K562 (cell line): Measurements from ENCODE around the gene XPA. TPM values are rescaled to one million over a fixed set of nuclear protein-coding genes. Genes with fewer than 3 reads are reported as not detected.
A peak's percentile ranks its signal among the peaks of the same experiment; 100 is the strongest.

ENCODE experiments used
- ATF7 ChIP-seq: fragments of 450-650 bp; IDR thresholded peaks from 2 replicates; pipeline ENCODE4 v1.7.1; 2014; ENCODE audit warnings: mild to moderate bottlenecking, moderate library complexity
- CCNT2 ChIP-seq: IDR thresholded peaks from 2 replicates; pipeline ENCODE4 v1.6.1; 2011; ENCODE audit warnings: borderline replicate concordance, low read depth, mild to moderate bottlenecking, moderate library complexity, mixed read lengths, low read length; ENCODE audit not compliant: insufficient read length; ENCODE audit errors: extremely low read depth
- FOXO4 ChIP-seq: fragments of 450-650 bp; formaldehyde crosslinking; IDR thresholded peaks from 2 replicates; pipeline ENCODE4 v1.4.0; 2020; ENCODE audit warnings: mild to moderate bottlenecking, moderate library complexity
- FOXP4 ChIP-seq: sonication (generic); formaldehyde crosslinking; IDR thresholded peaks from 2 replicates; pipeline ENCODE4 v1.8.0; 2022; ENCODE audit warnings: mild to moderate bottlenecking, missing genetic modification reagents, borderline replicate concordance
- HMG20A ChIP-seq: fragments of 450-650 bp; formaldehyde crosslinking; conservative IDR thresholded peaks from 2 replicates; pipeline ENCODE4 v1.4.0; 2020; ENCODE audit warnings: mild to moderate bottlenecking, mixed read lengths
- MBD2 ChIP-seq: sonication (generic); IDR thresholded peaks from 2 replicates; pipeline ENCODE4 v1.6.1; 2016; ENCODE audit warnings: low read depth, borderline replicate concordance
- PTRF ChIP-seq: fragments of 450-650 bp; IDR thresholded peaks from 2 replicates; pipeline ENCODE4 v1.6.1; 2016; ENCODE audit warnings: mild to moderate bottlenecking, missing genetic modification characterization, missing compliant biosample characterization
- RBM39 ChIP-seq: fragments of 200-400 bp; formaldehyde crosslinking; optimal IDR thresholded peaks from 2 replicates; pipeline ENCODE3; 2018; ENCODE audit warnings: low read depth, low read length
- SIN3A ChIP-seq, 2 experiments: fragments of 150-350 bp in 1 of 2; IDR thresholded peaks; 2 replicates each; pipeline ENCODE4 v1.6.1; 2011 to 2016; ENCODE audit warnings: borderline replicate concordance in 2 of 2, low read depth in 2 of 2, low read length in 2 of 2, mild to moderate bottlenecking in 2 of 2, moderate library complexity in 2 of 2; ENCODE audit not compliant: control insufficient read depth in 1 of 2
- XRCC4 ChIP-seq: IDR thresholded peaks from one replicate; pipeline ENCODE4 v1.6.1; 2011; ENCODE audit not compliant: insufficient read depth, insufficient read length; ENCODE audit errors: extremely low read depth
- ZNF184 ChIP-seq: sonication (generic); formaldehyde crosslinking; IDR thresholded peaks from 2 replicates; pipeline ENCODE4 v1.5.0; 2020; ENCODE audit warnings: missing genetic modification reagents
- ZNF277 ChIP-seq: fragments of 250-450 bp; sonication (Bioruptor Pico); IDR thresholded peaks from 2 replicates; pipeline ENCODE4 v1.8.0; 2022; ENCODE audit warnings: inconsistent platforms, mild to moderate bottlenecking, moderate library complexity, borderline replicate concordance
- ZNF324 ChIP-seq: fragments of 250-450 bp; sonication (Bioruptor Pico); IDR thresholded peaks from 2 replicates; pipeline ENCODE4 v1.4.0; 2020; ENCODE audit warnings: mild to moderate bottlenecking
- polyA plus RNA-seq, 8 experiments: library from polyadenylated mRNA; depleted of rRNA in 4 of 8; stranded (reverse) in 5 of 8; unstranded in 3 of 8; fragments of >200 nt; fragmentation: Nextera tagmentation in 2 of 8; fragmentation: Illumina TruSeq in 1 of 8; extraction: Ambion mirVana in 2 of 8; extraction: Trizol in 1 of 8; gene quantifications; 2 replicates each; pipeline versions ENCODE4 v1.2.1 to v1.2.3, GENCODE V29; 2011 to 2014; ENCODE audit warnings: inconsistent platforms in 1 of 8, missing spikeins in 1 of 8
- total RNA-seq, 7 experiments: library from RNA; depleted of rRNA in 6 of 7; stranded (reverse); fragments of >200 nt in 6 of 7; fragmentation: Illumina TruSeq in 2 of 7; extraction: Trizol in 2 of 7; gene quantifications; 2 replicates each; pipeline versions ENCODE4 v1.2.1 to v1.2.3, GENCODE V29; 2011 to 2021; ENCODE audit warnings: low replicate concordance in 1 of 7
- TF ChIP-seq, protein P1 (sequence below): fragments of 250-450 bp; sonication (Bioruptor Pico); IDR thresholded peaks from 2 replicates; pipeline ENCODE4 v1.8.0; 2022; ENCODE audit warnings: moderate library complexity, mild to moderate bottlenecking, inconsistent platforms
- TF ChIP-seq, protein P2 (sequence below): fragments of 450-650 bp; IDR thresholded peaks from 2 replicates; pipeline ENCODE4 v1.6.1; 2016; ENCODE audit warnings: mild to moderate bottlenecking
- TF ChIP-seq, protein P3 (sequence below): conservative IDR thresholded peaks from 2 replicates; pipeline ENCODE4 v1.6.1; 2011; ENCODE audit warnings: low read depth, mild to moderate bottlenecking, low read length; ENCODE audit not compliant: control insufficient read depth

The XPA gene
- total and polyA plus RNA-seq, 9 of the 15 experiments (the other 6 are each of a cell fraction or from before 2014, with no cell fraction given): 5.1 to 18.2 (median 14.1) TPM

DNA sequence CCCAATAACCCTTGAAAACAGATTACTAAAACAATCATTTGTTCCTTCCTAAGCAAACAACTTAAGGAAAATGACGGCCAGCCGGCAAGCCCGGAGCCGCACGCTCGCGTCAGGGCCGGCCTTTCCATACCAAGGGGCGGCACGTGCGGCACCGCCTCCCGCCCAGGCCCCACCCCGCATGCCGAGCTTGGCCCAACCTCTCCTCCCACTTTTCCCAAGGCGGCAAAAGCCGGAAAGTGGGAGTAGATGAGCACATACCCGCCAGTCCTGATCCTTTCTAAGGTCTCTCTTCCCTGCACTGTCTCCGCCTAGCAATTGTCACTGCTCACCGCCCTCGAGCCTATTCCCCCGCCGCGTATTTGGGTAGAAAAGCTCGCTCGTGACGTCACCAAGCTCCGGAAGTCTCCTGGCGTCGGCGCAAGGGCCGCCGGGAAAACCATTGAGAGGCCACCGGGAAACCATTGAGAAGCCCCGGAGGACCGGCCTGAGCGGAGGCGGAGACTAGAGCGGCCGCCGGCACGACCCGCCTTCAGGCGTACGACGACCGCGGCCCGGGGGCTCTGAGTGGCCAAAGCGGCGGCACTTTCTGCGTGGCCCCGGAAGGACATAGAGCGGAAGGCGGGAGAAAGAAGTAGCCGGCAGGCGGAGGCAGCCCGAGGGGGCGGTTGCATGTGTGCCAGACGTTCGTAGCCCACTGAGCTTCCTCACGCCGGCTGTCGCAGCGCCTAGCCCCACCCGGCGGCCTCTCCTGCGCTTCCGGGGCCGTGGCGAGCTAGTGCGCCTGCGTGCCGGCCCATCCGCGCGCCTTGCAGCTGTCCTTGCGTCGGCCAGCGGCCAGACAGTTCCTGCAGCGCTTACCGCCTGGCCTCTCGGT, 63.9 kb downstream of the XPA start, which contains the start of the genes NCBP1 and TSTD2 (continued):
- TF ChIP-seq PTRF (tag) (no peak), ATF7 (peak; percentile 96), CCNT2 (peak; percentile 82), MBD2 (peak; percentile 82), FOXP4 (peak; percentile 96; the same call in 1 of the 2 replicates), FOXO4 (no peak), ZNF184 (CRISPR knock-in tag) (no peak), XRCC4 (no peak), SIN3A (IDR thresholded peaks at IDR 0.05; ENCODE audit: borderline replicate concordance in 2 of 2, control insufficient read depth in 1 of 2, low read depth in 2 of 2, low read length in 2 of 2) (peak in 1 of 2 experiments; percentile 86; a peak in 3 of 4 replicates), ZNF277 (CRISPR knock-in tag) (no peak), RBM39 (no peak), HMG20A (CRISPR knock-in tag) (no peak), ZNF324 (no peak)
- TF ChIP-seq, protein P1, sequence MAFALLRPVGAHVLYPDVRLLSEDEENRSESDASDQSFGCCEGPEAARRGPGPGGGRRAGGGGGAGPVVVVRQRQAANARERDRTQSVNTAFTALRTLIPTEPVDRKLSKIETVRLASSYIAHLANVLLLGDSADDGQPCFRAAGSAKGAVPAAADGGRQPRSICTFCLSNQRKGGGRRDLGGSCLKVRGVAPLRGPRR (CRISPR knock-in tag): no peak
- TF ChIP-seq, protein P2, sequence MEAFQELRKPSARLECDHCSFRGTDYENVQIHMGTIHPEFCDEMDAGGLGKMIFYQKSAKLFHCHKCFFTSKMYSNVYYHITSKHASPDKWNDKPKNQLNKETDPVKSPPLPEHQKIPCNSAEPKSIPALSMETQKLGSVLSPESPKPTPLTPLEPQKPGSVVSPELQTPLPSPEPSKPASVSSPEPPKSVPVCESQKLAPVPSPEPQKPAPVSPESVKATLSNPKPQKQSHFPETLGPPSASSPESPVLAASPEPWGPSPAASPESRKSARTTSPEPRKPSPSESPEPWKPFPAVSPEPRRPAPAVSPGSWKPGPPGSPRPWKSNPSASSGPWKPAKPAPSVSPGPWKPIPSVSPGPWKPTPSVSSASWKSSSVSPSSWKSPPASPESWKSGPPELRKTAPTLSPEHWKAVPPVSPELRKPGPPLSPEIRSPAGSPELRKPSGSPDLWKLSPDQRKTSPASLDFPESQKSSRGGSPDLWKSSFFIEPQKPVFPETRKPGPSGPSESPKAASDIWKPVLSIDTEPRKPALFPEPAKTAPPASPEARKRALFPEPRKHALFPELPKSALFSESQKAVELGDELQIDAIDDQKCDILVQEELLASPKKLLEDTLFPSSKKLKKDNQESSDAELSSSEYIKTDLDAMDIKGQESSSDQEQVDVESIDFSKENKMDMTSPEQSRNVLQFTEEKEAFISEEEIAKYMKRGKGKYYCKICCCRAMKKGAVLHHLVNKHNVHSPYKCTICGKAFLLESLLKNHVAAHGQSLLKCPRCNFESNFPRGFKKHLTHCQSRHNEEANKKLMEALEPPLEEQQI: no peak
- TF ChIP-seq, protein P3, sequence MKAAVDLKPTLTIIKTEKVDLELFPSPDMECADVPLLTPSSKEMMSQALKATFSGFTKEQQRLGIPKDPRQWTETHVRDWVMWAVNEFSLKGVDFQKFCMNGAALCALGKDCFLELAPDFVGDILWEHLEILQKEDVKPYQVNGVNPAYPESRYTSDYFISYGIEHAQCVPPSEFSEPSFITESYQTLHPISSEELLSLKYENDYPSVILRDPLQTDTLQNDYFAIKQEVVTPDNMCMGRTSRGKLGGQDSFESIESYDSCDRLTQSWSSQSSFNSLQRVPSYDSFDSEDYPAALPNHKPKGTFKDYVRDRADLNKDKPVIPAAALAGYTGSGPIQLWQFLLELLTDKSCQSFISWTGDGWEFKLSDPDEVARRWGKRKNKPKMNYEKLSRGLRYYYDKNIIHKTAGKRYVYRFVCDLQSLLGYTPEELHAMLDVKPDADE: peak; percentile 68; the same call in 1 of the 2 replicates
